Raji (cell line): ENCODE measurements around the gene LEKR1.

Experiments
- POLR2A ChIP-seq: IDR thresholded peaks from 2 replicates; pipeline ENCODE4 v1.6.1; 2011; ENCODE audit warnings: low read depth, low read length, control low read depth; ENCODE audit not compliant: insufficient read depth

Gene LEKR1

DNA sequence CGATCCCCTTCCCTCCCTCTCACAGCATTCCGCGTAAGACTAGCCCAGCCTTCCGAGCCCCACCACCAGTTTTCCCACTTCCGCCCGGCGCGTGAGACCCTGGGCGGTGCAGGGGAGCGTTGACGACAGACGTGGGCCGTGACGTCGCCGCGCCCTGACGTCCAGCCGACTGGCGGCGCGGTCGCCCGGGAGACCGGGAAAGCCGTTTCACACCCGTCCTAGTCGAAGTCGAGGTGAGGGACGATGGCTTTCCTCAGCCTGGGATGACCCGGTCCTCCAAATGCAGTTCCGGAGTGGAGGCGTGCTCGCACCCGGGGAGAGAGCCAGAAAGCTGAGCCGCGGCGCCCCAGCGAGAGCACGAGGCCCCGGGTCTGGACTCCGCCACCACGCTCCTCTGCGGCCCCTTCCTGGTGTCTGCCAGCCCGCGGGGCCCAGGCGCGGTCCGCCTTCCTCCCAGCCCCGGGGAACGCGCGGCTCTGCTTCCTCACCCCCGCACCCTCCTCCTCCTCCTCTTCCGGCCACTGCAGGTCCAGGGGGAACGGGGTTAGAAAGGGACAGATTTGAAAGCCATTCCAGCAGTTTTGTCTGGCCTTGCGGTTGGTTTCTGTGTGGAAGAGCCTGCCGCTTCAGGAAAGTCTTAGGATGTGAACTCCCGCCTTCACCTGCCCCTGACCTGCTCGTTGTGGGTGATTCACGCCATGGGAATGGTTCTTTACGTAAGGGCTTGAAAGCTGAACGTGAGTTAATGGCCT is at the start of gene LEKR1:
Gene LEKR1 (plus strand): TSS at position 210 of the 752 bp plus-strand sequence. CDS start 2,977 bp downstream, outside the sequence.
- peak; percentile 67 for TF ChIP-seq POLR2A

DNA sequence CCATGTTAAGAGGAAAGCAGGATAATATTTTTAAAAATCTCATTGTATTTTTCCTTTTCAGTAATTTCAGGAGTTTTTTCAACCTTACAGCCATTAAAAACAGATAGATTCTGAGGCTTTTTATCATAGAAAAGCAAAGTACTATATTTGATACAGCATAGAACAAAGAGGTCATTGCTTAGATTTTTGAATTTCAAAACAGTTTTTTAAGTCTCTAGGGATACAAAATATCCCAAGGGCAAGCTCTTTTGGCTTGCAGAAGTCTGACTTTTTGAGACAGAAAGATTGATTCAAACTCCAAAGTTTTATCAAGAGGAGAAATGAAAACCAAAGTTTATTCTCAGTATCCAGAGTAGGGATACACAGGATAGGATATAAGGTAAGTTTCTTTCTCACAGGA is 49.3 kb upstream of the LEKR1 start:
- no peak for TF ChIP-seq POLR2A

DNA sequence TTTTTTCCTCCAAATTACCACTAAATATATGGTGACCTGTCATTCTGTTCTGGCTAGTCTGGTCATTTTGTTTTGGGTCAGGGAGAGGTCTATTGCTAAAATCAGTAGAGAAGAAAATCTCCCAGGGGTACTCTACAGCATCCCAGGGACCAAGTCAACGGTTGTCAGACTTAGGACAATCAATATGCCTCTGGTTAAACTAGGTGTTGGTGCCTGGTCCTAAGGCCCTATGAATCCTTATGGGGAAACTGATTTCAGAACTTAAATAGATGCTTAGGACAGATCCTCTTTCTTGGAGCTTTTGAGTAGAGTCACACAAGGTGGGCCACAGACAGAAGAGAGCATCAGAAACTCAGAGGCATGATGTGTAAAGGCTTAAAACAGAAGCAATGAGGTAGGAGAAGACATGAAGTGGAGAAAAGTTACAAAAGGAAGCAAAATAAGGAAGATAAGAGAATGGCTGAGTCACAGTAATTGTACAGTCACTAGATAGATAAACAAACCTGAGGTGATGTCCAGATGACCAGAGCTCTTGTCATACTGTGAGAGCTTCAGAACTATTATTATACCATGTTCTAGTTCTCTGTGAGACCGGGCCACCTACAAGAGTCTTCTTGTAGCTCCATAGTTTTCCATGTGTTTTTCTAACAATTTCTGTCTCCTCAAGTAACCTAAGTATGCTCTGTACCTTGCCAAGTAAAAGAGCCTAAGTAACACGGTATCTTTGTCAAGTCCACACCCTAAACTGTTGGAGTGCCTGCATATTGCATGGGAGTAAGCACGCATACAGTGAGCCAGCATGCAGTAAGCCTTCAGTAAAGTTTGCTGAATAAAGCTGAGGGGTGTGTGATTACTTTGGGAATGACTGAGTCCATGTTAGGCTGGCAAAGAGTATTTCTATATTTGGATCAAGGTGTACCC is 44.6 kb upstream of the LEKR1 start:
- TF ChIP-seq POLR2A = no peak

DNA sequence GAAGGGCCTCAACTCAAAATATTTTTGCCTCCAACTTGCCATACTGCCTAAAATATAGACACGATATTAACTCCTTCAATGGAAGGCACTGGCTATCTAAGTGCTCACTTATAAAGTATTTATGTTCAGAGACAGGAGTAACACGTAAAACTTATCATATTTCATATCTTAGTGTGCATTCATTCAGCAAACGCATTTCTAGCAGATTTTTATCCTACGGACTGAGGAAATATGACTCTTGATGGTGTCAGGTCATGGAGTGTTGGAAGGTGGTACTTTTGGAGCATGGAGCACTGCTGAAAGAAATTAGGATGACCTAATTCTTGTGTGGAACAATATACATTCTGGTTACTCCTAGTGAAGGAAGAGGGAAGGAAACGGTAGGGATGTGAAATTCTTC is 43.8 kb upstream of the LEKR1 start:
- no peak for TF ChIP-seq POLR2A

DNA sequence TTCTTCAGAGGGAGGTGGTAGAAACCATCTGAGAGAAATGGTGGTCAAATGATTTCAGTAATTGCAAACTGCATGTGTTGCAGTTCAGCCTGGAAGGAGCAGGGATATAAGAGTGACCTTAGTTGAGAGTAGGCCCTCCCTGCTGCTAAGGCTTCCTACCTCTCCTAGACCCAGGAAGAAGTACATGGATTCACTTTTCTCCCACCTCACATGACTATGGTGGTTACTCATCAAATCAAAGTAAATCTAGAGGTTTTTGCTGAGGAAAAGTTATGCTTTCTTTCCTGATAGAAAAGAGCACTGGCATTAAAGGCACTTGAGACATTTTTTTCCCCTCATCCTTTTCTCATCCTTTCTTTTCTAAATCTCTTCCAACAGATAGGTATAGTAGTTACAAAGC is 43.2 kb upstream of the LEKR1 start:
- TF ChIP-seq POLR2A = no peak

DNA sequence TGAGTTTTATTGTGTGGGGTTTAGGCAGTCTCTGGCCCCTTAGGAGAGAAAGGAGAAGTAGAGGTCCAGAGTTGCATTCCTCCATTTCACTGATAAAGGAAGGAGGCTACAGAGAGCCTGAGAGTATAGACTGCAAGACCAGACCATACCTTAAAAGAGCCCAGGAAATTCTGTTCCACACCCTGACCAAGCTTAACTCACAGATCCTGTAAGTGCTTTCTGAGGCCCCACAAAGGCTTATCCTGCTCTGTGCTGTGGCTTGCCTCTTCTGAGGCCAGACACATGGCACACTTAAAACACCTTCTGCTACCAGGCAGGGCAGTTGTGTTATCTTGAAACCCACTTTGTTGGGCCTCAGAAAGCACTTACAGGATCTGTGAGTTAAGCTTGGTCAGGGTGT is 39.2 kb upstream of the LEKR1 start:
- TF ChIP-seq POLR2A = no peak

DNA sequence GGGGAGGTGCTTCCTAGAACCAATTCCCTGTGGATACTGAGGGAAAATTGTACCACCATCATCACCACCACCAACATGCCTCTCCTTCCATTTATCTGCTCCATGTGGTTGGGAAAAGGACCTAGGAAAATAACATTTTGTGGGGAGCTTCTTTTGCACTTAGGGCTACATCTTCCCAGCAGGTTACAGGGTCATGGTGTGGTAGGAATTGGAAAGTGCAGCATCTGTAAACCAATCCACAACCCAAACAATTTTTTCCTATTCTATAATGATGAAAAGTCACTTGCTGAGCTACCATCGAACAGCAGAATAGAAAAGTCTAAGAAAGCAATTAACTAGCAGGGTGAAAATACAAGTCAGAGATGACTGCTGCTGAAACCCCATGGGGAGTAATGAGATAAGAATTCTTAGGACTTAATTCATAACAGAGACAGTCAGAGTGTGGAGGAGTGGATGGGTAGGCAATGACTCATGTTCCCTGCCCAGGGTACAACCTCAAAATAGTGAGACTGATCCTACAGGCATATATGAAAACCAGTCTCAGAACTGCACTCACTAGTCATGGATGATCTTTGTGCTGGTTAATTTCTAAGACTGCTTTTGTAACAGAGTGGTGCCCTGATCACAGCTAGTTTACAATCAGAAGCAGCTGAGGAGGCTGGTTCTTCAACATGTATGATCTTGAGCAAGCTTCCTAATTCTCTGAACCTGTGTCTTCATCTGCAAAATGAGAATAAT is 38.1 kb upstream of the LEKR1 start:
- TF ChIP-seq POLR2A = no peak

DNA sequence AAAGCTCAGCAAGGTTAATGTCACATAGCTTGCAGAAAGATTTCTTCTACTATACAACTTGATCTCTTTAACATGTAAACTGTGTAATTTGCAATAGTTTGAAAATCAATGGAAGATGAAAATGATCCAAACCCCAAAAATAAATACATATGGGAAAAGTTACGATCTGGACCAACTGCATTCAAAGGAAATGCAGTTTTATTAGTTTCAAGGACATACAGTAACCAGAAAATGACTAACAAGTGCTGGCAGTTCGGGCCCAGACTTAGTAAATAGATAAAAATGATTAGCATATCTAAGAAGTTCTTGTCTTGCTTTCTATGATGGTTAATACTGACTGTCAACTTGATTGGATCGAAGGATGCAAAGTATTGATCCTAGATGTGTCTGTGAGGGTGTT is 37.3 kb upstream of the LEKR1 start:
- TF ChIP-seq POLR2A = no peak

DNA sequence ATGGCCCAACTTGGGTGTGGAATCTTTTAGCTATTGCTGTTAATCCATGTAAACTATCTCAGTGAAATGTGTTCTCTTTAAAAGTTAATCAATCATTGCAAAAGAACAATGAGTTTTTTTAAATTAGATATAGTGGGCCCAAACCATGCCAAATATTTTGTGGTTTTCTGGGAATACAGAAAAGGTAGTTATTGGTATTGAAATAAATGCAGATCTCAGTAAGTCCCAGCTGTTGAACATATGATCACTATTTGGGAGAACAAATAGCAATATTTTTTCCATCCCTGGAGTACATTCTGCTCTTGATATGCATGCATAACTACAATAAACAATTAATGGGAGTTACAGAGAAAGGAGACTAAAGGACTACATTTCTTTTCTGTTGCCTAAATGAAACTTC is 36.0 kb upstream of the LEKR1 start:
- no peak for TF ChIP-seq POLR2A

DNA sequence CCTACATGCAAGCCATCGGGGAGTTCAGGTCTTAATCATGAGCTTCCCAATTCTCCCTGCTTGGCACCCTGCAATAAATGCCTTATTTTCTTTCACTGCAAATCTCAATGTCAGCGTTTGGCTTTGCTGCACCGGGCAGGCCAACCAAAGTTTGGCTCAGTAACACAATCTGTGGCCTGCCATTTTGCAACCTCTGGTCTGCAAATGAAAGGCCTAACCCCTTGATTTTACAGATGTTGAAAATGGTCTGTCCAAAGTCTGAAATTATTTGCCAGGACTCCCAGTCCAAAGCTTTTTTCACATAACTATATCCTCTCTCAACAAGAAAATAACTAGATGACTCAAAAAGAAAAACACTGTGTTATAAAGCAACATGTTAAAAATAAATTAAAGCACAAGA is 34.0 kb upstream of the LEKR1 start:
- TF ChIP-seq POLR2A = no peak

DNA sequence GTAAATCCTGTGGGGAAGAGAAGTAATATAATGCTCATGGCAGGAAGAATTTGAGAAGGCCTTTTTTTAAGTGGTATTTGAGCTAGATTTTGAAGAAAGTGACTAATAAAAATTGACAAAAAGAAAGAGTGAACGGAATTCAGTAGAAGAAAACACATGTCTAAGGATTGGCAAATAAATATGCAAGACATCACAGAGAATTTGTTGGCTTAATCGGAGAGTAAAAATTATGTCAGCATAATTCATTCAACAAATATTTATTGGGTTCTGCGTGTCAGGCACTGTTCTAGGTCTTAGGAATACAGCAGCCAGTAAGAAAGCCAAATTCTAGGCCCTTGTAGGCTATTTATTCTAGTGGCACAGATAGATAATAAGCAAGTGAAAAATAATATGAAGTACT is 33.6 kb upstream of the LEKR1 start:
- no peak for TF ChIP-seq POLR2A

DNA sequence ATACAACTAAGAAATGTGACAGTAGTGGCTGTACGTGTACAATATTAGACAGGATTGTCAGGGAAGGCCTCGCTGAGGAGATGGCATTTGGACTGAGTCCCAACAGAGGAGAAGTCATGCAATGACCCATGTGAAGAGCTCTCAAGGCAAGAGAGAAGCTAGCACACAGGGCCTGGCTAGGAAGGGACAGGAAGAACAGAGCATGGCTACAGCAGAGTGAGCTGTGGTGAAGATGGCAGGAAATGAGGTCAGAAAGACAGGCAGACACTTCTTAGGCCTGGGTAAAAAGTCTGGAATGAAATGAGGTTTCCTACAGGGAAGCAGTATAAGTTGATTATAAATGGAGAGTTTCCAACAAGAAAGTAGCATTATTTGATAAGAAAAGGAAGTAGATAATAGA is 33.2 kb upstream of the LEKR1 start:
- TF ChIP-seq POLR2A = no peak

DNA sequence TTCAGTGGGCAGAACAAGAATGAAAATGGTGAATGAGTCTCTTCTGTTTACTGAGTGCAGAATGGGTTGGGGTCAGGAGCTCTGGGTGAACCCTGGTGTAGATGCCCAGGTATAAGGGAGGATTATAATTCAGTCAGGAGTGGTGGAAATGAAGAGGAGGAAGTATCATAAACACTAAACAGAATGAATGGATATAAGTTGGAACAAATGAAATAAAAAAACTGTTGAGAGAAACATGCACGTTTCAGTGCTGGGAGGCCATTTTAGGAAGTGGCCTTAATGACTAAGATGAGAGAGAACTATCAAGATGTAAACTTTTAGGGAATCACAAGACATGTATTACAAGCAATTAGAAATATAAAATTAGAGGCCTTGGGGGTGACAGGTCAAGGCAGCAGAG is 32.8 kb upstream of the LEKR1 start:
- no peak for TF ChIP-seq POLR2A

DNA sequence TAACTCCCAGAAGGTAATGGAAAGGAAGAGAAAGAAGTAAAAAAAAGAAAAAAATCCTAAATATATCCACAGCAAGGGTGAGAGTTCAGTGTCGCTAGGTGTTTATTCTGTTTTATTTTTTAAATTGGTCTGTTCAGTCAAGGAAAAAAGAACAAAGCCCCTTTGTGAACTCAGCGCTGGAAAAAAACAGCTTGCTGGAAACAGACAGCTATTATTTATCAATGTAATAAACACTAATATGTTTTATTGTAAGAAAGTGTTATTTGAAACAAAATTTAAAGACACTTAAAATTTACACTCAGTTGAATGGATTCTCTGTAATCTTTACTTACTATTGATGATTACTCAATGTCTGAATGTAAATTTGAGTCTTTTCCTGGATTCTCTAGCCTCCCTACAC is 32.3 kb upstream of the LEKR1 start:
- TF ChIP-seq POLR2A = no peak

DNA sequence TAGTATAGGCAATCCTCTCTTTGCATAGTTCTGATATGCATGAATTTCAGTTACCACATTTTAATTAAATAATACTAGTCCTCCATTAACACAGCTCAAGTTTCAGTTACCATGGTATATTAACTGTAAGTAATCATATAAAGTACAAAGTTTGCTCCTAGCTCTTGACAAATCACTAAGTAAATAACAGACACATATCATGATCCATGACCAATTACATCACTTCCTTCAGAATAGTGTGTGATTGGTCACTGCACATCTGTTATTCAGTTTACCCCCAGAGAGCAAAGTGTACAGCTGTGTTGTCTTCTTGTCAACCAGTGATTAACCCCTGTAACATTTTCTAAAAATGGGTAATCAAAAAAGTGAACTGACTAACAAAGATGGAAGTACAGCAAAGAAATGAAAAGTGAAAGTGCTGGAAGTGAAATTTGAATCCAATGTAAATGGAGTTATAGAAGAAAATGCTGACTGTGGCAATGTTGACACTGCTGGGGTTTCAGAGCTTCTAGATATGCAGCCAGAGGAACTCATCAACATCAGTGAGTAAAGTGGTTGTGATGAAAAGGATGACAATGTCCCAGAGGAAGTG is 30.2 kb upstream of the LEKR1 start:
- no peak for TF ChIP-seq POLR2A
